Upper lobe of left lung (tissue), 4 donors: Measurements from ENCODE around the gene MYO18A.

ENCODE experiments used
- POLR2A ChIP-seq, 4 donors: fragments of 450-650 bp; IDR thresholded peaks; one replicate each; pipeline ENCODE4 v1.5.1; 2016 to 2017; ENCODE audit warnings: antibody characterized with exemption in 4 of 4, mild to moderate bottlenecking in 2 of 4
- TF ChIP-seq, protein P1 (sequence below), 6 experiments: fragments of 450-650 bp in 4 of 6; fragments of 200-600 bp in 2 of 6; sonication (generic) in 2 of 6; IDR thresholded peaks; one replicate each; pipeline ENCODE4 v1.5.1; 2016 to 2019; ENCODE audit warnings: antibody characterized with exemption in 6 of 6

DNA sequence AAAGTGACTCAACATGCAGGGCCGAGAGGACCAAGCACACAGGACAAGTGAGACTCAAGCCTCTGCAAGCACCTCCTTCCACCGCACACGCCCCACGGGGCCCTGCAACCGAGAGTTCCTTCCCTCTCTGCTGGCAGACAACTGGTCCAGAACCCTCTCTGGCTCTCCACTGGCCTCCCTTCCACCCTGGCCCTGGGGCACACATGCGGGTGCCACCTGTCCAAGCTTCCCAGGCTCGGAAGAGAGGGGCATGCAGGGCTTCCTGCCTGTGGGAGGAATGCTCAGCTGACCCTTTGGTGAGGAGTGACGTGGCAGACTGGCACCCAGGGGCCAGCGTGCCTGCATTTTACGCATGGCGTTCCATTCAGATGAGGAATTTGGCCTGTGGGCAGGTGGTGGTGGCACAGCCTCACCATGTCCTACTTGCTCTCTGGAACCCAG, 77.4 kb downstream of the MYO18A start:
- TF ChIP-seq, protein P1, sequence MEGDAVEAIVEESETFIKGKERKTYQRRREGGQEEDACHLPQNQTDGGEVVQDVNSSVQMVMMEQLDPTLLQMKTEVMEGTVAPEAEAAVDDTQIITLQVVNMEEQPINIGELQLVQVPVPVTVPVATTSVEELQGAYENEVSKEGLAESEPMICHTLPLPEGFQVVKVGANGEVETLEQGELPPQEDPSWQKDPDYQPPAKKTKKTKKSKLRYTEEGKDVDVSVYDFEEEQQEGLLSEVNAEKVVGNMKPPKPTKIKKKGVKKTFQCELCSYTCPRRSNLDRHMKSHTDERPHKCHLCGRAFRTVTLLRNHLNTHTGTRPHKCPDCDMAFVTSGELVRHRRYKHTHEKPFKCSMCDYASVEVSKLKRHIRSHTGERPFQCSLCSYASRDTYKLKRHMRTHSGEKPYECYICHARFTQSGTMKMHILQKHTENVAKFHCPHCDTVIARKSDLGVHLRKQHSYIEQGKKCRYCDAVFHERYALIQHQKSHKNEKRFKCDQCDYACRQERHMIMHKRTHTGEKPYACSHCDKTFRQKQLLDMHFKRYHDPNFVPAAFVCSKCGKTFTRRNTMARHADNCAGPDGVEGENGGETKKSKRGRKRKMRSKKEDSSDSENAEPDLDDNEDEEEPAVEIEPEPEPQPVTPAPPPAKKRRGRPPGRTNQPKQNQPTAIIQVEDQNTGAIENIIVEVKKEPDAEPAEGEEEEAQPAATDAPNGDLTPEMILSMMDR (IDR thresholded peaks at IDR 0.05) = no peak
- TF ChIP-seq POLR2A (IDR thresholded peaks at IDR 0.05) = no peak
